Neural crest cell (in vitro differentiated cells): ENCODE data around the gene VGLL4. TPM values are rescaled to one million over a fixed set of nuclear protein-coding genes. Genes with fewer than 3 reads are reported as not detected.
"Not testable (repeated sequence)": the region's sequence is repeated elsewhere in the genome, so short reads cannot be mapped to it uniquely, and the experiment has no call there.

Experiments used
- DNase-seq: peaks from one replicate; pipeline ENCODE4 v3.0.0; 2021; ENCODE audit warnings: low read depth, mixed read lengths, low spot score
- H3K27ac Mint-ChIP-seq: one replicate; pipeline ENCODE4 v1.8.0; 2021; ENCODE audit warnings: mild to moderate bottlenecking, mixed read lengths; ENCODE audit not compliant: unreplicated experiment
- H3K27me3 Mint-ChIP-seq: 2 replicates; pipeline ENCODE4 v1.8.0; 2021; ENCODE audit warnings: low read depth, mild to moderate bottlenecking, mixed read lengths
- H3K36me3 Mint-ChIP-seq: 2 replicates; pipeline ENCODE4 v1.8.0; 2021; ENCODE audit warnings: low read depth, mild to moderate bottlenecking, mixed read lengths
- H3K4me1 Mint-ChIP-seq: 2 replicates; pipeline ENCODE4 v1.8.0; 2021; ENCODE audit warnings: mixed read lengths
- H3K4me3 Mint-ChIP-seq: one replicate; pipeline ENCODE4 v1.8.0; 2021; ENCODE audit warnings: mild to moderate bottlenecking, mixed read lengths
- H3K9me3 Mint-ChIP-seq: 2 replicates; pipeline ENCODE4 v1.8.0; 2021; ENCODE audit warnings: mixed read lengths
- total RNA-seq: library from RNA; stranded (reverse); gene quantifications from 2 replicates; pipeline ENCODE4 v1.2.1, GENCODE V29; 2021
- TF ChIP-seq, protein P1 (sequence below): fragments of 200-600 bp; sonication (generic); conservative IDR thresholded peaks from 2 replicates; pipeline ENCODE4 v1.5.0; 2021; ENCODE audit warnings: antibody characterized with exemption, mild to moderate bottlenecking

VGLL4 gene
- total RNA-seq, 1 donor from 2014 or later, result 82.8 TPM

- TF ChIP-seq, protein P1, sequence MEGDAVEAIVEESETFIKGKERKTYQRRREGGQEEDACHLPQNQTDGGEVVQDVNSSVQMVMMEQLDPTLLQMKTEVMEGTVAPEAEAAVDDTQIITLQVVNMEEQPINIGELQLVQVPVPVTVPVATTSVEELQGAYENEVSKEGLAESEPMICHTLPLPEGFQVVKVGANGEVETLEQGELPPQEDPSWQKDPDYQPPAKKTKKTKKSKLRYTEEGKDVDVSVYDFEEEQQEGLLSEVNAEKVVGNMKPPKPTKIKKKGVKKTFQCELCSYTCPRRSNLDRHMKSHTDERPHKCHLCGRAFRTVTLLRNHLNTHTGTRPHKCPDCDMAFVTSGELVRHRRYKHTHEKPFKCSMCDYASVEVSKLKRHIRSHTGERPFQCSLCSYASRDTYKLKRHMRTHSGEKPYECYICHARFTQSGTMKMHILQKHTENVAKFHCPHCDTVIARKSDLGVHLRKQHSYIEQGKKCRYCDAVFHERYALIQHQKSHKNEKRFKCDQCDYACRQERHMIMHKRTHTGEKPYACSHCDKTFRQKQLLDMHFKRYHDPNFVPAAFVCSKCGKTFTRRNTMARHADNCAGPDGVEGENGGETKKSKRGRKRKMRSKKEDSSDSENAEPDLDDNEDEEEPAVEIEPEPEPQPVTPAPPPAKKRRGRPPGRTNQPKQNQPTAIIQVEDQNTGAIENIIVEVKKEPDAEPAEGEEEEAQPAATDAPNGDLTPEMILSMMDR, result no peak
These were observed 129.4 kb downstream of the VGLL4 start for GRCh38 chr3:11514191-11514821.

GRCh38 chr3:11513817-11514135, 129.9 kb downstream of the VGLL4 start:
- H3K4me1 Mint-ChIP-seq, result peaks cover 43% of the 10 kb centered on the region
- peaks cover 10% of the 10 kb centered on the region for H3K36me3 Mint-ChIP-seq

More at GRCh38 chr3:11514191-11514821, 129.4 kb downstream of the VGLL4 start:
- no peak for DNase-seq
- Mint-ChIP-seq H3K36me3 (peaks cover 10% of the 10 kb centered on the region), H3K9me3 (no peaks in the 10 kb centered on the region), H3K4me3 (peak overlapping the region; percentile 14), H3K27ac (peak overlapping the region; percentile 13), H3K27me3 (no peaks in the 10 kb centered on the region), H3K4me1 (peaks cover 41% of the 10 kb centered on the region)

GRCh38 chr3:11513125-11513816, 130.4 kb downstream of the VGLL4 start:
- not testable (repeated sequence) for H3K4me3 Mint-ChIP-seq, H3K36me3 Mint-ChIP-seq, DNase-seq, H3K27ac Mint-ChIP-seq, H3K27me3 Mint-ChIP-seq, H3K9me3 Mint-ChIP-seq
- peaks cover 48% of the 10 kb centered on the region for H3K4me1 Mint-ChIP-seq

More at GRCh38 chr3:11513817-11514135, 129.9 kb downstream of the VGLL4 start:
- TF ChIP-seq, protein P1, result no peak
- Mint-ChIP-seq H3K4me3 (peak overlapping the region; percentile 14), H3K9me3 (no peaks in the 10 kb centered on the region), H3K27me3 (no peaks in the 10 kb centered on the region), H3K27ac (no peak overlapping the region)
- no peak for DNase-seq

DNA sequence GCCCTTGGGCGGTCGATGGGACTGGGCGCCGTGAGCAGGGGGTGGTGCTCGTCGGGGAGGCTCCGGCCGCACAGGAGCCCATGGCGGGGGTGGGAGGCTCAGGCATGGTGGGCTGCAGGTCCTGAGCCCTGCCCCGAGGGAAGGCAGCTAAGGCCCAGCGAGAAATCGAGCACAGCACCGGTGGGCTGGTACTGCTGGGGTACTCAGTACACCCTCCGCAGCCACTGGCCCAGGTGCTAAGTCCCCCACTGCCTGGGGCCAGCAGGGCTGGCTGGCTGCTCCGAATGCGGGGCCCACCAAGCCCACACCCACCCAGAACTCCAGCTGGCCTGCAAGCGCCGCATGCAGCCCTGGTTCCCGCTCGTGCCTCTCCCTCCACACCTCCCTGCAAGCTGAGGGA, 132.1 kb downstream of the VGLL4 start:
- not testable (repeated sequence) for H3K9me3 Mint-ChIP-seq, H3K27ac Mint-ChIP-seq, H3K4me3 Mint-ChIP-seq, DNase-seq, H3K27me3 Mint-ChIP-seq, H3K36me3 Mint-ChIP-seq
- H3K4me1 Mint-ChIP-seq, result peaks cover 51% of the 10 kb centered on the region

DNA sequence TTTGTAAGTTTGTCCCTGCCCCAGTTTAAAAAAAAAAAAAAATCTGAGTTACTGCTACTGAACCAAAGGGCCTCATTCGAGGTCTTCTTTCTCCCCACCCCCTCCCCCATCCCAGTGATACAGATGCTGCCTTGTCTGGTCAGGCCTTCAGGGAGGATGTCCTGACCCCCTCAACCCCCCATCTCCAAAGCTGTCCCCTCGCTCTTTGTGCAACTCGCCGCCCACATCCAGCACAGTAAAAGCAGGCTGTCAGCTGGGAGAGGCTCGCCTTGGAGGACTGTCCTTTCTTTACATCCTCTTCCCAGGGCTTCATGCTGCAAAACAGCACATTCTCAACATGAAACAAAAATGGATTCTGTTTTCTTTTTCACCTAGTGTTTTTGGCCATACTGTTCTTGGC, 133.4 kb downstream of the VGLL4 start:
- peak; percentile 46 for DNase-seq
- Mint-ChIP-seq H3K4me3 (peak overlapping the region; percentile 83), H3K4me1 (peaks cover 57% of the 10 kb centered on the region), H3K9me3 (no peaks in the 10 kb centered on the region), H3K27ac (peak overlapping the region; percentile 98), H3K36me3 (peaks cover 10% of the 10 kb centered on the region), H3K27me3 (no peaks in the 10 kb centered on the region)
- TF ChIP-seq, protein P1, result no peak

- H3K27me3 Mint-ChIP-seq, result no peaks in the 10 kb centered on the region
- H3K4me3 Mint-ChIP-seq, result peak overlapping the region; percentile 83
- TF ChIP-seq, protein P1, result no peak
- peaks cover 10% of the 10 kb centered on the region for H3K36me3 Mint-ChIP-seq
- no peaks in the 10 kb centered on the region for H3K9me3 Mint-ChIP-seq
- DNase-seq, result peak; percentile 56
- peaks cover 58% of the 10 kb centered on the region for H3K4me1 Mint-ChIP-seq
- peak overlapping the region; percentile 98 for H3K27ac Mint-ChIP-seq
These were observed 133.7 kb downstream of the VGLL4 start for GRCh38 chr3:11510001-11510340.
